OCI-LY3 (cell line): ENCODE data around the gene MUCL1.

Experiments
- H2AFZ ChIP-seq: fragments of 200-600, 300-600 bp; shearing (Covaris generic); 2 replicates; pipeline ENCODE4 v1.6.0; 2014; ENCODE audit warnings: antibody characterized with exemption, low read depth, low read length
- H3K27ac ChIP-seq: fragments of 200-600, 300-600 bp; sonication (generic); 2 replicates; pipeline ENCODE4 v1.5.1; 2014; ENCODE audit warnings: mild to moderate bottlenecking, low read length, moderate library complexity, mixed read lengths
- H3K27me3 ChIP-seq: fragments of 200-600, 300-600 bp; sonication (generic); 2 replicates; pipeline ENCODE4 v1.6.1; 2014; ENCODE audit warnings: low read depth, low read length, mixed read lengths
- H3K36me3 ChIP-seq: fragments of 200-600, 300-600 bp; sonication (generic); replicated peaks from 2 replicates; pipeline ENCODE3; 2014; ENCODE audit warnings: low read depth, low read length, mixed read lengths
- H3K4me1 ChIP-seq: fragments of 300-600, 200-600 bp; sonication (generic); 2 replicates; pipeline ENCODE4 v1.6.1; 2014; ENCODE audit warnings: low read length, mixed read lengths
- H3K4me2 ChIP-seq: fragments of 200-600, 300-600 bp; sonication (generic); 2 replicates; pipeline ENCODE4 v1.6.1; 2014; ENCODE audit warnings: low read length, mixed read lengths
- H3K4me3 ChIP-seq: fragments of 300-600, 200-600 bp; sonication (generic); 2 replicates; pipeline ENCODE4 v1.5.1; 2014; ENCODE audit warnings: antibody characterized with exemption, mild to moderate bottlenecking, low read length, moderate library complexity
- H3K79me2 ChIP-seq: fragments of 300-600, 200-600 bp; shearing (Covaris generic); 2 replicates; pipeline ENCODE4 v1.6.1; 2014; ENCODE audit warnings: mild to moderate bottlenecking, low read length, mixed read lengths
- H3K9ac ChIP-seq: fragments of 300-600, 200-600 bp; shearing (Covaris generic); 2 replicates; pipeline ENCODE4 v1.6.0; 2014; ENCODE audit warnings: mild to moderate bottlenecking, low read length, moderate library complexity
- H3K9me3 ChIP-seq: fragments of 200-600, 300-600 bp; shearing (Covaris generic); 2 replicates; pipeline ENCODE4 v1.6.1; 2014; ENCODE audit warnings: low read length, mixed read lengths; ENCODE audit not compliant: insufficient read depth
- H4K20me1 ChIP-seq: fragments of 200-600, 300-600 bp; sonication (generic); 2 replicates; pipeline ENCODE4 v1.6.1; 2016; ENCODE audit warnings: low read length, mixed read lengths; ENCODE audit not compliant: insufficient read depth
- CTCF ChIP-seq: fragments of 200-600, 300-600 bp; sonication (generic); IDR thresholded peaks from 2 replicates; pipeline ENCODE4 v1.5.1; 2014; ENCODE audit warnings: antibody characterized with exemption, low read length, low read depth
- EZH2phosphoT487 ChIP-seq: fragments of 200-600 bp; shearing (Covaris generic); IDR thresholded peaks from 2 replicates; pipeline ENCODE4 v1.6.1; 2018; ENCODE audit warnings: antibody characterized with exemption, mixed run types, low read depth

The MUCL1 gene

GRCh38 chr12:54865683-54866324 lies 11.5 kb downstream of the MUCL1 start:
- H3K4me3 ChIP-seq, result no peak overlapping the region
- H4K20me1 ChIP-seq, result no peaks in the 10 kb centered on the region
- TF ChIP-seq EZH2phosphoT487, result no peak
- TF ChIP-seq CTCF, result no peak
- H3K9ac ChIP-seq, result no peak overlapping the region
- peaks cover 3% of the 10 kb centered on the region; the same call in 1 of the 2 replicates for H3K9me3 ChIP-seq
- no peak overlapping the region for H2AFZ ChIP-seq
- no peaks in the 10 kb centered on the region for H3K36me3 ChIP-seq
- H3K79me2 ChIP-seq, result no peaks in the 10 kb centered on the region
- H3K27ac ChIP-seq, result no peak overlapping the region
- H3K27me3 ChIP-seq, result 0 out of 2 replicates have a peak, but pooled peaks cover 4% of the 10 kb centered on the region
- no peak overlapping the region for H3K4me2 ChIP-seq
- H3K4me1 ChIP-seq, result peaks cover 26% of the 10 kb centered on the region

- H3K4me1 ChIP-seq, result peaks cover 16% of the 10 kb centered on the region
- no peak overlapping the region for H3K9ac ChIP-seq
- H4K20me1 ChIP-seq, result no peaks in the 10 kb centered on the region
- H3K9me3 ChIP-seq, result 0 out of 2 replicates have a peak, but pooled peaks cover 6% of the 10 kb centered on the region
- no peak overlapping the region for H2AFZ ChIP-seq
- H3K79me2 ChIP-seq, result no peaks in the 10 kb centered on the region
- no peak overlapping the region for H3K27ac ChIP-seq
- H3K36me3 ChIP-seq, result no peaks in the 10 kb centered on the region
- no peak overlapping the region for H3K4me3 ChIP-seq
- no peaks in the 10 kb centered on the region for H3K27me3 ChIP-seq
- H3K4me2 ChIP-seq, result no peak overlapping the region
- TF ChIP-seq CTCF (no peak), EZH2phosphoT487 (no peak)
Measured at GRCh38 chr12:54868690-54869089, 14.4 kb downstream of the MUCL1 start.

- H2AFZ ChIP-seq, result no peak overlapping the region
- H3K27ac ChIP-seq, result no peak overlapping the region
- no peaks in the 10 kb centered on the region for H3K79me2 ChIP-seq
- H3K27me3 ChIP-seq, result no peaks in the 10 kb centered on the region
- H3K36me3 ChIP-seq, result no peaks in the 10 kb centered on the region
- H3K4me3 ChIP-seq, result no peak overlapping the region
- no peak overlapping the region for H3K9ac ChIP-seq
- no peaks in the 10 kb centered on the region for H4K20me1 ChIP-seq
- H3K9me3 ChIP-seq, result 0 out of 2 replicates have a peak, but pooled peaks cover 6% of the 10 kb centered on the region
- H3K4me1 ChIP-seq, result 0 out of 2 replicates have a peak, but pooled peaks cover 3% of the 10 kb centered on the region
- H3K4me2 ChIP-seq, result no peak overlapping the region
- no peak for TF ChIP-seq EZH2phosphoT487
- no peak for TF ChIP-seq CTCF
Measured at GRCh38 chr12:54870048-54870447, 15.7 kb downstream of the MUCL1 start.

- H3K27ac ChIP-seq, result no peak overlapping the region
- H3K9me3 ChIP-seq, result 0 out of 2 replicates have a peak, but pooled peaks cover 6% of the 10 kb centered on the region
- H3K79me2 ChIP-seq, result no peaks in the 10 kb centered on the region
- H3K4me1 ChIP-seq, result 0 out of 2 replicates have a peak, but pooled peaks cover 3% of the 10 kb centered on the region
- no peaks in the 10 kb centered on the region for H4K20me1 ChIP-seq
- H3K27me3 ChIP-seq, result no peaks in the 10 kb centered on the region
- H3K4me3 ChIP-seq, result no peak overlapping the region
- H3K36me3 ChIP-seq, result no peaks in the 10 kb centered on the region
- no peak overlapping the region for H2AFZ ChIP-seq
- no peak overlapping the region for H3K9ac ChIP-seq
- no peak overlapping the region for H3K4me2 ChIP-seq
- TF ChIP-seq EZH2phosphoT487 (no peak), CTCF (no peak)
Measured at GRCh38 chr12:54870617-54871016, 16.3 kb downstream of the MUCL1 start.
